ENCODE measurements around the gene MMEL1.

DNA sequence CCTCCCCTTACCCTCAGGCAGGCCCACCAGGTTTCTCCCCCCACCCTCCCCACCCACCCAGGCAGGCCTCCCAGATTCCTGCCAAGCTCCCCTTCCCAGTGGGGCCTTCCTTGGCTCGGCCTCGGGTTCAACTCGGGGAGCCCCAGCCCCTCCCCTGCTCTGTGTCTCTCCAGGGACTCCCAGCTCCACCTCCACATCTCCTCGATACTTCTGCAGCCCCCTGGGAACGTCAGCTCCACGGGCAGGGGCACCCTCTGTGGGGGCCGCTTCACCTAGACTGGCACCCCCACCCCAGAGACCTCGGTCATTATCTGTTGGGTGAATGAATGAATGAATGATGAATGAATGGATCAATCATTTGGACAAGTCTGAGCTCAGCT, 775 bp downstream of the MMEL1 start:
- TF ChIP-seq, protein P1, sequence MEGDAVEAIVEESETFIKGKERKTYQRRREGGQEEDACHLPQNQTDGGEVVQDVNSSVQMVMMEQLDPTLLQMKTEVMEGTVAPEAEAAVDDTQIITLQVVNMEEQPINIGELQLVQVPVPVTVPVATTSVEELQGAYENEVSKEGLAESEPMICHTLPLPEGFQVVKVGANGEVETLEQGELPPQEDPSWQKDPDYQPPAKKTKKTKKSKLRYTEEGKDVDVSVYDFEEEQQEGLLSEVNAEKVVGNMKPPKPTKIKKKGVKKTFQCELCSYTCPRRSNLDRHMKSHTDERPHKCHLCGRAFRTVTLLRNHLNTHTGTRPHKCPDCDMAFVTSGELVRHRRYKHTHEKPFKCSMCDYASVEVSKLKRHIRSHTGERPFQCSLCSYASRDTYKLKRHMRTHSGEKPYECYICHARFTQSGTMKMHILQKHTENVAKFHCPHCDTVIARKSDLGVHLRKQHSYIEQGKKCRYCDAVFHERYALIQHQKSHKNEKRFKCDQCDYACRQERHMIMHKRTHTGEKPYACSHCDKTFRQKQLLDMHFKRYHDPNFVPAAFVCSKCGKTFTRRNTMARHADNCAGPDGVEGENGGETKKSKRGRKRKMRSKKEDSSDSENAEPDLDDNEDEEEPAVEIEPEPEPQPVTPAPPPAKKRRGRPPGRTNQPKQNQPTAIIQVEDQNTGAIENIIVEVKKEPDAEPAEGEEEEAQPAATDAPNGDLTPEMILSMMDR (conservative IDR thresholded peaks at IDR 0.05) = no peak
- no peak for TF ChIP-seq ZFX (IDR thresholded peaks at IDR 0.05)

Data from C4-2B (cell line).